Measurements from ENCODE around the gene UPF2. TPM values are rescaled to one million over a fixed set of nuclear protein-coding genes. Genes with fewer than 3 reads are reported as not detected.

Gene UPF2
- total RNA-seq, 6 experiments from 2014 or later, result 18.3 to 24.1 (median 22.0) TPM

DNA sequence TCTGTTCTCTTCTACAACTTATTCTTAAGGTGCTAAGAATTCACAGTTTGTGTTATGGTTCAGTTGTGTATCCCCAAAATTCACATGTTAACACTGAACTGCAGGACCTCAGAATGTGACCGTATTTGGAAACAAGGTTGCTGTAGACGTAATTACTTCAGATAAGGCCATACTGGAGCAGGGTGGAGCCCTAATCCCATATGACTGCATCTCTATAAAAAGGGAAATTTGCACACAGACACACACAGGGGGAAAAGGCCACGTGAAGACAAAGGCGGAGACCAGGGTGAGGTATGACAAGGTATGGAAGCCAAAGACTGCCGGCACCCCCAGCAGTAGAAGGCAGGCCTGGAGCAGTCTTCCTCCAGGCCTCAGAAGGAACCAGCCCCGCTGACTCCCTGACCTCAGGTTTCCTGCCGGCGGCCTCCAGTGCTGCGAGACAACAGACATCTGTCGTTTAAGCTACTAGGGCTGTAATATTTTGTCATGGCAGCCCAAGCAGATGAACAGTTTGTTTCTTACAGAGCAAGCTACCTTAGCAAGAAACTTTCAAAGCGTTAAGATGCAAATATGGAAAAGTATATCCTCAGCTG, 120.7 kb downstream of the UPF2 start:
- H3K27ac Mint-ChIP-seq, result no peak overlapping the region
- TF ChIP-seq, protein P1, sequence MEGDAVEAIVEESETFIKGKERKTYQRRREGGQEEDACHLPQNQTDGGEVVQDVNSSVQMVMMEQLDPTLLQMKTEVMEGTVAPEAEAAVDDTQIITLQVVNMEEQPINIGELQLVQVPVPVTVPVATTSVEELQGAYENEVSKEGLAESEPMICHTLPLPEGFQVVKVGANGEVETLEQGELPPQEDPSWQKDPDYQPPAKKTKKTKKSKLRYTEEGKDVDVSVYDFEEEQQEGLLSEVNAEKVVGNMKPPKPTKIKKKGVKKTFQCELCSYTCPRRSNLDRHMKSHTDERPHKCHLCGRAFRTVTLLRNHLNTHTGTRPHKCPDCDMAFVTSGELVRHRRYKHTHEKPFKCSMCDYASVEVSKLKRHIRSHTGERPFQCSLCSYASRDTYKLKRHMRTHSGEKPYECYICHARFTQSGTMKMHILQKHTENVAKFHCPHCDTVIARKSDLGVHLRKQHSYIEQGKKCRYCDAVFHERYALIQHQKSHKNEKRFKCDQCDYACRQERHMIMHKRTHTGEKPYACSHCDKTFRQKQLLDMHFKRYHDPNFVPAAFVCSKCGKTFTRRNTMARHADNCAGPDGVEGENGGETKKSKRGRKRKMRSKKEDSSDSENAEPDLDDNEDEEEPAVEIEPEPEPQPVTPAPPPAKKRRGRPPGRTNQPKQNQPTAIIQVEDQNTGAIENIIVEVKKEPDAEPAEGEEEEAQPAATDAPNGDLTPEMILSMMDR (IDR thresholded peaks at IDR 0.05), result no peak
- peaks cover 46% of the 10 kb centered on the region for H3K36me3 Mint-ChIP-seq (ENCODE audit: low read depth)
- no peaks in the 10 kb centered on the region for H3K9me3 Mint-ChIP-seq
- DNase-seq, result no peak
- no peak overlapping the region for H3K4me3 Mint-ChIP-seq
- no peaks in the 10 kb centered on the region; the same call in 1 of the 2 replicates for H3K27me3 Mint-ChIP-seq (ENCODE audit: insufficient read depth)
- no peaks in the 10 kb centered on the region for H3K4me1 Mint-ChIP-seq (ENCODE audit: low read depth)

DNA sequence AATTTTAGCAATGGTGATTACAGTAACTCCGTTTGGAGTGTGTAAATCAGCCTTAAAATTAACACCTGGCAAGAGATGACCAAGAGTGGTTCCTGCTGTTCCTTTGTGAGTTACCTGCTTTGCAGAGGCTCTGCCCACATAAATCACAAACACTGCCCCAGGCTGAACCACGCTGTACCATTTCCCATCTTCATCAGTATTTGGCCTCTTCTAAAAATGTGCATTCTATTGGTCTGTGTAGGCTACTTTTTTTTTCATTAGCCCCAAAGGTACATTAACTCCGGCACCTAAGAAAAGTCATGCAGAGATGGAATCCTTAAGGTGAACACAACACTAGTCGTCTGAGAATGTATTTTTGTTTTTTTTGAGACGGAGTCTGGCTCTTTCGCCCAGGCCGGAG, 123.3 kb downstream of the UPF2 start:
- Mint-ChIP-seq H3K4me1 (ENCODE audit: low read depth) (no peaks in the 10 kb centered on the region), H3K4me3 (no peak overlapping the region), H3K36me3 (ENCODE audit: low read depth) (peaks cover 28% of the 10 kb centered on the region), H3K27me3 (ENCODE audit: insufficient read depth) (peaks cover 8% of the 10 kb centered on the region; the same call in 1 of the 2 replicates), H3K27ac (no peak overlapping the region), H3K9me3 (no peaks in the 10 kb centered on the region)
- TF ChIP-seq, protein P1 (IDR thresholded peaks at IDR 0.05), result no peak
- no peak for DNase-seq

GRCh38 chr10:11918384-11918783, 124.2 kb downstream of the UPF2 start:
- H3K4me3 Mint-ChIP-seq, result no peak overlapping the region
- peaks cover 28% of the 10 kb centered on the region for H3K36me3 Mint-ChIP-seq (ENCODE audit: low read depth)
- H3K27ac Mint-ChIP-seq, result no peak overlapping the region
- H3K9me3 Mint-ChIP-seq, result no peaks in the 10 kb centered on the region
- peaks cover 8% of the 10 kb centered on the region; the same call in 1 of the 2 replicates for H3K27me3 Mint-ChIP-seq (ENCODE audit: insufficient read depth)
- peaks cover 3% of the 10 kb centered on the region; the same call in 1 of the 2 replicates for H3K4me1 Mint-ChIP-seq (ENCODE audit: low read depth)
- no peak for DNase-seq
- TF ChIP-seq, protein P1 (IDR thresholded peaks at IDR 0.05), result no peak

GRCh38 chr10:11913079-11913641, 129.4 kb downstream of the UPF2 start:
- no peaks in the 10 kb centered on the region for H3K9me3 Mint-ChIP-seq
- peaks cover 21% of the 10 kb centered on the region for H3K27me3 Mint-ChIP-seq (ENCODE audit: insufficient read depth)
- DNase-seq, result no peak
- peaks cover 10% of the 10 kb centered on the region; the same call in 1 of the 2 replicates for H3K4me1 Mint-ChIP-seq (ENCODE audit: low read depth)
- no peak overlapping the region for H3K4me3 Mint-ChIP-seq
- no peak overlapping the region for H3K27ac Mint-ChIP-seq
- no peaks in the 10 kb centered on the region for H3K36me3 Mint-ChIP-seq (ENCODE audit: low read depth)
- TF ChIP-seq, protein P1 (IDR thresholded peaks at IDR 0.05), result no peak

- no peaks in the 10 kb centered on the region for H3K36me3 Mint-ChIP-seq (ENCODE audit: low read depth)
- H3K4me1 Mint-ChIP-seq (ENCODE audit: low read depth), result peaks cover 10% of the 10 kb centered on the region; the same call in 1 of the 2 replicates
- no peaks in the 10 kb centered on the region for H3K9me3 Mint-ChIP-seq
- TF ChIP-seq, protein P1 (IDR thresholded peaks at IDR 0.05), result no peak
- no peak overlapping the region for H3K27ac Mint-ChIP-seq
- DNase-seq, result no peak
- no peak overlapping the region for H3K4me3 Mint-ChIP-seq
- peaks cover 14% of the 10 kb centered on the region for H3K27me3 Mint-ChIP-seq (ENCODE audit: insufficient read depth)
These were observed 132.5 kb downstream of the UPF2 start for GRCh38 chr10:11910102-11910501.
